Kidney (tissue), 14 donors: Measurements from ENCODE around the gene HOXB2. TPM values are rescaled to one million over a fixed set of nuclear protein-coding genes. Genes with fewer than 3 reads are reported as not detected.

Experiments used
- DNase-seq, 5 donors: peaks; one replicate each; pipeline ENCODE4 v3.0.0-alpha.2; 2013 to 2020
- FAIRE-seq: peaks from 2 replicates; lab custom pipeline; 2012; peaks lifted over from hg19 to GRCh38; lab: Jason Lieb, UNC
- H3K27ac ChIP-seq, 2 donors: one replicate each; pipeline ENCODE4 v1.7.0; 2013; ENCODE audit warnings: low read depth in 2 of 2, low read length in 2 of 2, inconsistent platforms in 1 of 2
- H3K27me3 ChIP-seq: one replicate; pipeline ENCODE4 v1.7.1; 2013; ENCODE audit warnings: low read length, inconsistent platforms; ENCODE audit not compliant: control insufficient read depth, insufficient read depth
- H3K36me3 ChIP-seq, 3 donors: one replicate each; pipeline versions ENCODE4 v1.7.0 to v1.7.1; 2013; ENCODE audit warnings: low read length in 3 of 3, control low read depth in 1 of 3, inconsistent platforms in 1 of 3; ENCODE audit not compliant: insufficient read depth in 3 of 3, control insufficient read depth in 2 of 3
- H3K4me1 ChIP-seq, 3 donors: one replicate each; pipeline versions ENCODE4 v1.7.0 to v1.7.1; 2013; ENCODE audit warnings: low read length in 3 of 3, inconsistent platforms in 1 of 3, low read depth in 1 of 3; ENCODE audit not compliant: control insufficient read depth in 2 of 3, insufficient read depth in 2 of 3
- H3K4me3 ChIP-seq, 3 donors: one replicate each; pipeline versions ENCODE4 v1.7.0 to v1.8.1; 2013; ENCODE audit warnings: low read length in 3 of 3, control low read depth in 1 of 3, inconsistent platforms in 1 of 3
- H3K9ac ChIP-seq, 3 donors: one replicate each; pipeline versions ENCODE4 v1.7.0 to v1.7.1; 2013; ENCODE audit warnings: low read length in 3 of 3, control low read depth in 1 of 3, inconsistent platforms in 1 of 3
- H3K9me3 ChIP-seq, 3 donors: one replicate each; pipeline versions ENCODE4 v1.7.0 to v1.7.1; 2013; ENCODE audit warnings: low read length in 3 of 3, control low read depth in 1 of 3, inconsistent platforms in 1 of 3; ENCODE audit not compliant: control insufficient read depth in 2 of 3, insufficient read depth in 1 of 3
- intact Hi-C: fragments of 100-400 bp; cut with DNase I; formaldehyde crosslinking; loops from one replicate; pipeline ENCODE4 v1.11.1; 2022
- polyA plus RNA-seq: library from polyadenylated mRNA; stranded (reverse); fragments of 350-450 nt; fragmentation: Illumina TruSeq; extraction: RNeasy Lipid Tissue Mini Kit (QIAGEN cat#74804); gene quantifications from one replicate; pipeline ENCODE4 v1.2.3, GENCODE V29; 2014; ENCODE audit warnings: low read depth, low replicate concordance; ENCODE audit not compliant: insufficient read depth
- total RNA-seq: library from RNA; stranded (reverse); fragmentation: NEBNext Ultra II Directional; extraction: Animal tissue kit (Norgen Biotek cat#: 25700); gene quantifications from one replicate; pipeline ENCODE4 v1.2.1, GENCODE V29; 2021
- TF ChIP-seq, protein P1 (sequence below): IDR thresholded peaks from 3 replicates; pipeline ENCODE4 v1.5.1; 2012; ENCODE audit warnings: mild to moderate bottlenecking, moderate library complexity, borderline replicate concordance; ENCODE audit not compliant: insufficient read depth; ENCODE audit errors: extremely low read depth
- donor health status: control.
- donor health status: control.
- donor health status: control.
- donor health status: control.
- donor health status: control.
- donor health status: DM: yes; HTN: yes; CAD: no.
- donor health status: Normal renal cell carcinoma (clear cell type).

HOXB2 gene
- total and polyA plus RNA-seq, 2 donors from 2014 or later, result 30.7 to 61.9 TPM

DNA sequence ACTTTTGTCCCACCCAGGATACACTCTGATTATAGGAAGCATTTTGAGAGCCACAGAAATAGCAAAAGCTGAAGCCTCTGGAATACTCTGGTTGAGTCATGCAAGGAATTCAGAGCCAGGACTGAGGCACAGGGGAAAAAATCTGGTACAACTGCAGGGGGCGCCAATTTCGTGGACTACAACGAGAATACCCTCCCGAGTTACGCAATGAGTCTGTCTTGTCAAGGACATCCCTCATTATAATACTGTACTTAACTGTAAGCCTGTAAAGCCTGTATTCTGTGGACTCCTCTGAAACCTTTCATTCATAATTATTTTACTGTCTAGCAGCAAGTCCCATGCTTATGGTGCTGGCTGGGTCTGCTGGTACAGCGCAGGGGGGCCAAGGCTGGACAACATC, 21.9 kb downstream of the HOXB2 start:
- intact Hi-C loops, result no loop called here
- Histone ChIP-seq H3K36me3 (no peaks in the 10 kb centered on the region), H3K9ac (no peak overlapping the region), H3K4me3 (no peak overlapping the region), H3K27ac (no peak overlapping the region), H3K27me3 (no peaks in the 10 kb centered on the region), H3K4me1 (peaks cover 0 to 13% (median 0%) of the 10 kb centered on the region in 3 donors), H3K9me3 (no peaks in the 10 kb centered on the region)
- TF ChIP-seq, protein P1, sequence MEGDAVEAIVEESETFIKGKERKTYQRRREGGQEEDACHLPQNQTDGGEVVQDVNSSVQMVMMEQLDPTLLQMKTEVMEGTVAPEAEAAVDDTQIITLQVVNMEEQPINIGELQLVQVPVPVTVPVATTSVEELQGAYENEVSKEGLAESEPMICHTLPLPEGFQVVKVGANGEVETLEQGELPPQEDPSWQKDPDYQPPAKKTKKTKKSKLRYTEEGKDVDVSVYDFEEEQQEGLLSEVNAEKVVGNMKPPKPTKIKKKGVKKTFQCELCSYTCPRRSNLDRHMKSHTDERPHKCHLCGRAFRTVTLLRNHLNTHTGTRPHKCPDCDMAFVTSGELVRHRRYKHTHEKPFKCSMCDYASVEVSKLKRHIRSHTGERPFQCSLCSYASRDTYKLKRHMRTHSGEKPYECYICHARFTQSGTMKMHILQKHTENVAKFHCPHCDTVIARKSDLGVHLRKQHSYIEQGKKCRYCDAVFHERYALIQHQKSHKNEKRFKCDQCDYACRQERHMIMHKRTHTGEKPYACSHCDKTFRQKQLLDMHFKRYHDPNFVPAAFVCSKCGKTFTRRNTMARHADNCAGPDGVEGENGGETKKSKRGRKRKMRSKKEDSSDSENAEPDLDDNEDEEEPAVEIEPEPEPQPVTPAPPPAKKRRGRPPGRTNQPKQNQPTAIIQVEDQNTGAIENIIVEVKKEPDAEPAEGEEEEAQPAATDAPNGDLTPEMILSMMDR, result no peak
- no peak for FAIRE-seq
- no peak for DNase-seq

DNA sequence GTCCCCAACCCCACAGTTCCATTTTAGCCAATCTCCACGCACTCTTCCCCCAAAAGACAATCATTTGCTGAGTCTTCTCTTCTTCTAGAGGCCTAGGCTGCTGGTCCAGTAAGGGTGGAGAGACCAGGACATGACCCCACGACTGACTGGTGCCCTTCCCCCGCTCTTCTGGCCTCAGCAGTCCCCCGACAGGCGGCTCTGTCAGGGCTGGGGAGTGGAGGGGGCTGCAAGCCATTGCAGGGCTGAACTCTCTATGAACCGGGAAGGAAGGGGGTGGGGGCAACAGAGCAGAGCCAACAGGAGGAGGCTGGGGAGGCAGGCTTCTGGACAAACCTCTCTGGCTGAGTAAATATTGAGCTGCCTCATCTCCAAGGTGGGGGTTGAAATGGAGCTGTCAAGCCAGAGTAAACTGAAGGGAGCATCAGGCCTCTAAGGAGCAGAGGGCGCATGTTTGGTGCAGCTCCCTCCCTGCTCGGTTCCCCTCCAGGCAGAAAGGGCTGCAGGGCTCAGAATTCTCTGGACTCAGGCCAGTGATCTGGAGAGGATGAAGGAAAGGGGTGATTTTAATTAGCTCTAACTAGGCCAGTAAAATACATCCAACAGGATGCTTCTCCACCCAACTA, 22.8 kb downstream of the HOXB2 start:
- Histone ChIP-seq H3K27me3 (no peaks in the 10 kb centered on the region), H3K4me3 (no peak overlapping the region)
- peak; percentile 87 to 96 (median 94) for DNase-seq

DNA sequence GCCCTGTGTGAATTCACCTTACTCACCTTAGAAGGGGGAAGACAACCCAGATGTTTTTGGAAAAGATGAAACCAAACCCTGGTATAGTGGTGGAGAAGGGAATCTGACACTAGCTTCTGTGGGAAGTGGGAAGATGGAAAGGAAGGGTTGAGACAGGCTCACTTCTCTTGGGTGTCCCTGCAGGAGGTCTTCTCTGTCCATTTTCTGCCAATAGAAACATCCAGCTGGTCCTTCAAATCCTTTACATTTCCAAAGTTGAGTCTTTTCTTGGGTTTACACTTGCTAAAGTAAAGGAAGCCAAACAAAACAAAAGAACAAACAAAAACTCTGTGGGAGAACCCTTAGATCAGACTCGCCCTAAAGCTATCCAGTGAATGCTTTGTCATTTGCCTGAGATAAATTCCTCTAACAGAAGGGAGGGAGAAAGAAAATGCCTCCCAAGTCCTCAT, 24.3 kb downstream of the HOXB2 start:
- TF ChIP-seq, protein P1, result no peak
- no peaks in the 10 kb centered on the region for H3K36me3 ChIP-seq
- H3K9ac ChIP-seq, result no peak overlapping the region
- FAIRE-seq, result no peak
- no peaks in the 10 kb centered on the region for H3K27me3 ChIP-seq
- intact Hi-C loops, result no loop called here
- H3K9me3 ChIP-seq, result no peaks in the 10 kb centered on the region
- H3K4me1 ChIP-seq, result peaks cover 0 to 11% (median 0%) of the 10 kb centered on the region in 3 donors
- H3K4me3 ChIP-seq, result no peak overlapping the region
- H3K27ac ChIP-seq, result no peak overlapping the region
- peak in 1 of 5 donors; percentile 54 for DNase-seq

More for the DNA sequence above, 22.8 kb downstream of the HOXB2 start:
- Histone ChIP-seq H3K9ac (no peak overlapping the region), H3K36me3 (no peaks in the 10 kb centered on the region), H3K9me3 (no peaks in the 10 kb centered on the region), H3K27ac (no peak overlapping the region), H3K4me1 (peaks cover 0 to 11% (median 0%) of the 10 kb centered on the region in 3 donors)
- TF ChIP-seq, protein P1, result no peak
- no peak for FAIRE-seq
- intact Hi-C loops, result no loop called here
